Measurements from ENCODE around the gene ESPNL. TPM values are rescaled to one million over a fixed set of nuclear protein-coding genes. Genes with fewer than 3 reads are reported as not detected.

Gene ESPNL
- total and polyA plus RNA-seq, 9 of the 15 experiments (the other 6 are each of a cell fraction or from before 2014, with no cell fraction given) = 0.03 to 0.09 (median 0.05) TPM; not detected in 3

GRCh38 chr2:238139196-238140039, 39.3 kb downstream of the ESPNL start (continued):
- TF ChIP-seq MGA (IDR thresholded peaks at IDR 0.05) (peak; percentile 58; the same call in 1 of the 2 replicates), MCM5 (IDR thresholded peaks at IDR 0.05; ENCODE audit: low read depth) (no peak), DPF2 (IDR thresholded peaks at IDR 0.05) (no peak), ZNF263 (CRISPR knock-in tag; IDR thresholded peaks at IDR 0.05; ENCODE audit: borderline replicate concordance) (peak; percentile 36; the same call in 1 of the 2 replicates), KLF16 (IDR thresholded peaks at IDR 0.05) (0 out of 2 replicates have a peak, but pooled peaks have one; percentile 17), HDAC2 (IDR thresholded peaks at IDR 0.05) (no peak), CTBP1 (IDR thresholded peaks at IDR 0.05; ENCODE audit: borderline replicate concordance) (no peak; the same call in 1 of the 2 replicates), BMI1 (IDR thresholded peaks at IDR 0.05; ENCODE audit: low read length) (no peak), JUN (IDR thresholded peaks at IDR 0.05; ENCODE audit: borderline replicate concordance, low read depth, low read length) (no peak), JUN (CRISPR knock-in tag; IDR thresholded peaks at IDR 0.05; ENCODE audit: borderline replicate concordance) (no peak), GTF2F1 (IDR thresholded peaks at IDR 0.05; ENCODE audit: low read depth, low read length) (no peak), L3MBTL2 (IDR thresholded peaks at IDR 0.05) (peak; percentile 77), TFAP4 (CRISPR knock-in tag; IDR thresholded peaks at IDR 0.05; ENCODE audit: borderline replicate concordance) (peak; percentile 39; the same call in 1 of the 2 replicates), SAFB (IDR thresholded peaks at IDR 0.05; ENCODE audit: borderline replicate concordance, low read depth, low read length) (peak; percentile 74), SMAD2 (IDR thresholded peaks at IDR 0.05; ENCODE audit: low read depth, low read length) (no peak), STAG1 (CRISPR knock-in tag; IDR thresholded peaks at IDR 0.05; ENCODE audit: borderline replicate concordance) (peak; percentile 33; the same call in 1 of the 2 replicates), LEF1 (IDR thresholded peaks at IDR 0.05) (no peak)
